ENCODE measurements around the gene CANX. TPM values are rescaled to one million over a fixed set of nuclear protein-coding genes. Genes with fewer than 3 reads are reported as not detected.
A peak's percentile ranks its signal among the peaks of the same experiment; 100 is the strongest.
"Not testable (repeated sequence)": the region's sequence is repeated elsewhere in the genome, so short reads cannot be mapped to it uniquely, and the experiment has no call there.

CANX gene
- total and polyA plus RNA-seq, 12 donors: 90.9 to 659 (median 463) TPM

DNA sequence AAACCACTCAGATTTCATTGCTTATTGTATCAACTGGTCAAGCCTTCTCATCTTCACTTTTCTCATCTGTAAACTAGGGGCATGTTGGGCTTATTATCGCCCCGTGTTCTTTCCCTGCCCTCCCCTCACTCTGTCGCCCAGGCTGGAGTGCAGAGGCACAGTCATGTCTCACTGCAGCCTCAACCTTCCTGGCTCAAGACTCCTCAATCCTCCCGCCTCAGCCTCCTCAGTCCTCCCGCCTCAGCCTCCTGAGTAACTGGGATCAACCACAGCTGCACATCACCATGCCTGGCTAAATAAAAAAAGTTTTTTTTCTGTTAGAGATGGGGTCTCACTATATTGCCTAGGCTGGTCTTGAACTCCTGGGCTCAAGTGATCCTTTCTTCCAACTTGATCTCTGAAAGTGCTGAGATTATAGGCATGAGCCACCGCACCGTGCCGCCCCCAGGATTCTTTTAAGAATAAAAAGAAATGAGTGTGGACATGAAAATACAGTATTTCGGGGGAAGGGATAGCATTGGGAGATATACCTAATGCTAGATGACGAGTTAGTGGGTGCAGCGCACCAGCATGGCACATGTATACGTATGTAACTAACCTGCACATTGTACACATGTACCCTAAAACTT lies 35.9 kb downstream of the CANX start:
- no peaks in the 10 kb centered on the region for H3K27me3 ChIP-seq
- H3K4me3 ChIP-seq: peak overlapping the region in 6 of 10 donors; percentile 67 to 85 (median 74)
- ATAC-seq (no peak), DNase-seq (no peak)
- intact Hi-C loops (cut with DNase I): loop anchor here in 2 of 10 donors (5.0 kb wide), 2 partner anchors 33 to 37 kb away; partner anchors contain the start of gene CANX (in 1 of the 2)
- 76 to 81% methylated on average over 12 of the region's 12 CpGs for WGBS, 2 donors
- no peaks in the 10 kb centered on the region for H3K9me3 ChIP-seq
- H3K27ac ChIP-seq: peak overlapping the region in 5 of 10 donors; percentile 1 to 96 (median 92)
- H3K36me3 ChIP-seq: peaks cover 0 to 52% (median 3%) of the 10 kb centered on the region in 9 donors
- H3K4me1 ChIP-seq: peaks cover 8 to 74% (median 53%) of the 10 kb centered on the region in 9 donors
- TF ChIP-seq, protein P1, sequence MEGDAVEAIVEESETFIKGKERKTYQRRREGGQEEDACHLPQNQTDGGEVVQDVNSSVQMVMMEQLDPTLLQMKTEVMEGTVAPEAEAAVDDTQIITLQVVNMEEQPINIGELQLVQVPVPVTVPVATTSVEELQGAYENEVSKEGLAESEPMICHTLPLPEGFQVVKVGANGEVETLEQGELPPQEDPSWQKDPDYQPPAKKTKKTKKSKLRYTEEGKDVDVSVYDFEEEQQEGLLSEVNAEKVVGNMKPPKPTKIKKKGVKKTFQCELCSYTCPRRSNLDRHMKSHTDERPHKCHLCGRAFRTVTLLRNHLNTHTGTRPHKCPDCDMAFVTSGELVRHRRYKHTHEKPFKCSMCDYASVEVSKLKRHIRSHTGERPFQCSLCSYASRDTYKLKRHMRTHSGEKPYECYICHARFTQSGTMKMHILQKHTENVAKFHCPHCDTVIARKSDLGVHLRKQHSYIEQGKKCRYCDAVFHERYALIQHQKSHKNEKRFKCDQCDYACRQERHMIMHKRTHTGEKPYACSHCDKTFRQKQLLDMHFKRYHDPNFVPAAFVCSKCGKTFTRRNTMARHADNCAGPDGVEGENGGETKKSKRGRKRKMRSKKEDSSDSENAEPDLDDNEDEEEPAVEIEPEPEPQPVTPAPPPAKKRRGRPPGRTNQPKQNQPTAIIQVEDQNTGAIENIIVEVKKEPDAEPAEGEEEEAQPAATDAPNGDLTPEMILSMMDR (IDR thresholded peaks at IDR 0.05): no peak

- Histone ChIP-seq H3K4me3 (no peak overlapping the region), H3K36me3 (peaks cover 0 to 40% (median 0%) of the 10 kb centered on the region in 9 donors), H3K4me1 (peaks cover 8 to 74% (median 51%) of the 10 kb centered on the region in 9 donors), H3K9me3 (no peaks in the 10 kb centered on the region), H3K27me3 (no peaks in the 10 kb centered on the region), H3K27ac (peak overlapping the region in 1 of 10 donors; percentile 8)
- DNase-seq: no peak
- intact Hi-C loops (cut with DNase I): no loop called here
- no peak for ATAC-seq
- TF ChIP-seq, protein P1 (IDR thresholded peaks at IDR 0.05): no peak
- 90 to 94% methylated on average over 4 of the region's 4 CpGs for WGBS, 2 donors
Observed at GRCh38 chr5:179738742-179739141, 40.0 kb downstream of the CANX start.

DNA sequence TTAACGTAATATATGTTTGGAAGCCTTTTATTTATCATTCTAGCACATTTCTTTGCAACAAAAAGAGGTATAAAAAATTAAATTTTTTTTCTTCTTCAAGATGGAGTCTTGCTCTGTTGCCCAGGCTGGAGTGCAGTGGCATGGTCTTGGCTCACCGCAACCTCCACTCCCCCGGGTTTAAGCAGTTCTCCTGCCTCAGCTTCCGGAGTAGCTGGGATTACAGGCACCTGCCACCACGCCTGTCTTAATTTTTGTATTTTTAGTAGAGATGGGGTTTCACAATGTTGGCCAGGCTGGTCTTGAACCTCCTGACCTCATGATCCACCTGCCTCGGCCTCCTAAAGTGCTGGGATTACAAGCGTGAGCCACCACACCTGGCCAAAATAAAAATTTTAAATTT lies 45.3 kb downstream of the CANX start:
- DNase-seq; H3K4me3 ChIP-seq; H3K27ac ChIP-seq; ATAC-seq; H3K27me3 ChIP-seq; intact Hi-C loops (cut with DNase I); H3K9me3 ChIP-seq: not testable (repeated sequence)
- Histone ChIP-seq H3K4me1 (peaks cover 0 to 54% (median 21%) of the 10 kb centered on the region in 9 donors), H3K36me3 (peaks cover 0 to 19% (median 0%) of the 10 kb centered on the region in 9 donors)
- 88 to 90% methylated on average over 7 of the region's 7 CpGs for WGBS, 2 donors

DNA sequence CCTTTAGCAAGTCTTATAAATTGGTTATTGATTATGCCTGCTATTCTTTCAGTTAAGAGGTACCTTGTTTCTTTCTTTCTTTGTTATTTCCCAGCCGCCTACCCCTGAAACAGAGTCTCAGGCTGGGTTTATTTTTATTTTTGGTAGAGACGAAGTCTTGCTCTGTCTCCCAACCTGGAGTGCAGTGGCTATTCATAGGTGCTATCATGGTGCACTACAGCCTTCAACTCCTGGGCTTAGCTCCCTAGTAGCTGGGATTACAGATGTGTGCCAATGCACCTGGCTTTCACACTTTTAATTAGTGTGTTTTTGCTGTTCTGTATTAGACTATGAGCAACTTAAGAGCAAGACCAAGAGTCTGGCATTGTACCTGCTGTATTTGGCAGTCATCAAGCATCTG lies 48.1 kb downstream of the CANX start:
- no peaks in the 10 kb centered on the region for H3K9me3 ChIP-seq
- DNase-seq (no peak), ATAC-seq (peak in 2 of 8 donors; percentile 30 to 33)
- no peaks in the 10 kb centered on the region for H3K27me3 ChIP-seq
- H3K4me1 ChIP-seq: peaks cover 0 to 53% (median 24%) of the 10 kb centered on the region in 9 donors
- 73 to 79% methylated on average over 2 of the region's 2 CpGs for WGBS, 2 donors
- intact Hi-C loops (cut with DNase I): no loop called here
- TF ChIP-seq, protein P1 (IDR thresholded peaks at IDR 0.05): no peak
- peaks cover 0 to 20% (median 0%) of the 10 kb centered on the region in 9 donors for H3K36me3 ChIP-seq
- no peak overlapping the region for H3K4me3 ChIP-seq
- H3K27ac ChIP-seq: no peak overlapping the region

DNA sequence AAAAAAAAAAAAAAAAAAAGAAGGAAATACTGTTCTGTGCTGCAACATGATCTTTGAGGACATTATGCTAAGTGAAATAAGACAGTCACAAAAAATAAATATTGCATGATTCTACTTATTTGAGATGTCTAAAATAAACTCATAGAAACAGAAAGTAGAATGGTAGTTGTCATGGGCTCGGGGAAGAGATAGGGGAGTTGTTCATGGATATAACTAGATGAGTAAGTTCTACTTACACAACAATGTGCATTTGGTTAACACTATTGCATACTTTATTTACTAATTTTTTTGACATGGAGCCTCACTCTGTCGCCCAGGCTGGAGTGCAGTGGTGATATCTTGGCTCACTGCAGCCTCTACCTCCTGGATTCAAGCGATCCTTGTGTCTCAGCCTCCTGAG lies 49.0 kb downstream of the CANX start:
- WGBS, 2 donors: 92 to 96% methylated on average over 3 of the region's 3 CpGs
- intact Hi-C loops (cut with DNase I): no loop called here
- TF ChIP-seq, protein P1 (IDR thresholded peaks at IDR 0.05): no peak
- Histone ChIP-seq H3K9me3 (no peaks in the 10 kb centered on the region), H3K27me3 (no peaks in the 10 kb centered on the region), H3K4me1 (peaks cover 0 to 56% (median 24%) of the 10 kb centered on the region in 9 donors), H3K27ac (no peak overlapping the region), H3K36me3 (peaks cover 0 to 20% (median 0%) of the 10 kb centered on the region in 9 donors), H3K4me3 (no peak overlapping the region)
- no peak for ATAC-seq
- DNase-seq: no peak
